Left ventricle myocardium superior (tissue), 1 donor: ENCODE measurements around the gene KIF13A. TPM values are rescaled to one million over a fixed set of nuclear protein-coding genes. Genes with fewer than 3 reads are reported as not detected.
"Not testable (repeated sequence)": the region's sequence is repeated elsewhere in the genome, so short reads cannot be mapped to it uniquely, and the experiment has no call there.

ENCODE experiments used
- ATAC-seq: fragments of 200-7000 bp; cut with Tn5 transposase; one replicate; pipeline ENCODE4 v1.9.1; 2020; ENCODE audit warnings: mild to moderate bottlenecking, moderate library complexity
- DNase-seq: peaks from one replicate; pipeline ENCODE4 v3.0.0-alpha.2; 2020
- intact Hi-C: fragments of 100-400 bp; cut with micrococcal nuclease; formaldehyde crosslinking; loops from one replicate; pipeline ENCODE4 v1.11.0; 2022
- long read RNA-seq: library from polyadenylated mRNA; unstranded; transcript quantifications from one replicate; pipeline ENCODE4 v2.0.0, GENCODE V29; 2021
- total RNA-seq: library from RNA; stranded (reverse); fragmentation: NEBNext Ultra II Directional; extraction: Animal tissue kit (Norgen Biotek cat#: 25700); gene quantifications from one replicate; pipeline ENCODE4 v1.2.1, GENCODE V29; 2021
- donor health status: DM: no; HTN: yes; CAD: no; lungs with severe emphysema.

The KIF13A gene
- 59.5 TPM for total RNA-seq
- long read RNA-seq, partial matches to known transcripts, result 1 of 12 reads
- long read RNA-seq, other reads (novel, unspliced or antisense), result 7 of 12 reads

GRCh38 chr6:17987447-17987696 is at the start of gene KIF13A:
KIF13A (minus strand) TSS chr6:17987635; CDS start chr6:17987463, 172 bp downstream.
- intact Hi-C loops, result loop anchor here (10.0 kb wide), 1 partner anchor 53 kb away; no protein-coding TSS in a partner anchor
- DNase-seq (no peak), ATAC-seq (no peak)

- intact Hi-C loops, result no loop called here
- DNase-seq, result no peak
- ATAC-seq, result no peak
These were observed 49.3 kb upstream of the KIF13A start for GRCh38 chr6:18036781-18037180.

- ATAC-seq (no peak), DNase-seq (no peak)
These were observed 48.0 kb upstream of the KIF13A start for GRCh38 chr6:18035330-18035854.

GRCh38 chr6:18034798-18035202 is 47.4 kb upstream of the KIF13A start:
- ATAC-seq (no peak), DNase-seq (no peak)
- intact Hi-C loops, result no loop called here

More at GRCh38 chr6:18035330-18035854, 48.0 kb upstream of the KIF13A start:
- intact Hi-C loops, result no loop called here

- no peak for ATAC-seq
- DNase-seq, result no peak
- intact Hi-C loops, result no loop called here
These were observed 44.3 kb upstream of the KIF13A start for GRCh38 chr6:18031680-18032256.

GRCh38 chr6:18031189-18031588 is 43.8 kb upstream of the KIF13A start:
- no peak for ATAC-seq
- intact Hi-C loops, result no loop called here

GRCh38 chr6:18028332-18028731 is 40.9 kb upstream of the KIF13A start:
- intact Hi-C loops, result no loop called here
- ATAC-seq, result no peak

More at GRCh38 chr6:18031189-18031588, 43.8 kb upstream of the KIF13A start:
- DNase-seq, result no peak

GRCh38 chr6:18025596-18025995 is 38.2 kb upstream of the KIF13A start:
- intact Hi-C loops, result no loop called here
- ATAC-seq, result no peak
- no peak for DNase-seq

More at GRCh38 chr6:18028332-18028731, 40.9 kb upstream of the KIF13A start:
- DNase-seq, result no peak

GRCh38 chr6:18024876-18025275 is 37.4 kb upstream of the KIF13A start:
- no peak for DNase-seq
- intact Hi-C loops, result no loop called here
- ATAC-seq, result no peak

- intact Hi-C loops, result no loop called here
- no peak for ATAC-seq
These were observed 36.5 kb upstream of the KIF13A start for GRCh38 chr6:18023891-18024290.

GRCh38 chr6:18022398-18023231 is 35.2 kb upstream of the KIF13A start:
- no peak for ATAC-seq
- no peak for DNase-seq
- intact Hi-C loops, result no loop called here

More at GRCh38 chr6:18023891-18024290, 36.5 kb upstream of the KIF13A start:
- DNase-seq, result no peak

- no peak for DNase-seq
- ATAC-seq, result no peak
- intact Hi-C loops, result no loop called here
These were observed 33.9 kb upstream of the KIF13A start for GRCh38 chr6:18021166-18021850.

- intact Hi-C loops, result not testable (repeated sequence)
These were observed 33.1 kb upstream of the KIF13A start for GRCh38 chr6:18020545-18020944.

GRCh38 chr6:18019539-18020534 is 32.4 kb upstream of the KIF13A start:
- ATAC-seq, result peak; percentile 82
- intact Hi-C loops, result no loop called here
- peak; percentile 51 for DNase-seq

More at GRCh38 chr6:18020545-18020944, 33.1 kb upstream of the KIF13A start:
- ATAC-seq, DNase-seq: not testable (repeated sequence)

- ATAC-seq, intact Hi-C loops, DNase-seq: not testable (repeated sequence)
These were observed 31.7 kb upstream of the KIF13A start for GRCh38 chr6:18019133-18019532.

GRCh38 chr6:18016698-18017097 is 29.3 kb upstream of the KIF13A start:
- DNase-seq (no peak), ATAC-seq (no peak)
- intact Hi-C loops, result no loop called here

- intact Hi-C loops, result no loop called here
- ATAC-seq (no peak), DNase-seq (no peak)
These were observed 28.7 kb upstream of the KIF13A start for GRCh38 chr6:18016133-18016532.

- DNase-seq (no peak), ATAC-seq (no peak)
- intact Hi-C loops, result no loop called here
These were observed 23.9 kb upstream of the KIF13A start for GRCh38 chr6:18011287-18011686.
